HEK293 (cell line): ENCODE data around the gene MSH5.

Source experiments
- GLIS1 ChIP-seq: fragments of 450-650 bp; formaldehyde crosslinking; IDR thresholded peaks from 2 replicates; pipeline ENCODE4 v1.5.1; 2016; ENCODE audit warnings: missing biosample characterization, missing genetic modification characterization
- IKZF3 ChIP-seq: fragments of 450-650 bp; IDR thresholded peaks from 2 replicates; pipeline ENCODE4 v1.5.0; 2018; ENCODE audit warnings: missing biosample characterization, mild to moderate bottlenecking, missing genetic modification characterization, moderate library complexity
- PRDM1 ChIP-seq: fragments of 450-650 bp; formaldehyde crosslinking; IDR thresholded peaks from 2 replicates; pipeline ENCODE4; 2016; ENCODE audit warnings: missing biosample characterization, missing genetic modification characterization
- SP2 ChIP-seq: fragments of 450-650 bp; formaldehyde crosslinking; IDR thresholded peaks from 2 replicates; pipeline ENCODE4 v1.5.1; 2016; ENCODE audit warnings: missing biosample characterization, missing genetic modification characterization
- ZBTB1 ChIP-seq: fragments of 450-650 bp; formaldehyde crosslinking; IDR thresholded peaks from 2 replicates; pipeline ENCODE4 v1.5.1; 2016; ENCODE audit warnings: missing biosample characterization, missing genetic modification characterization
- ZNF2 ChIP-seq: fragments of 450-650 bp; formaldehyde crosslinking; IDR thresholded peaks from 2 replicates; pipeline ENCODE4 v1.5.1; 2016; ENCODE audit warnings: missing biosample characterization, missing genetic modification characterization
- ZNF221 ChIP-seq: fragments of 450-650 bp; formaldehyde crosslinking; IDR thresholded peaks from 2 replicates; pipeline ENCODE4 v1.5.1; 2017; ENCODE audit warnings: missing biosample characterization, missing genetic modification characterization, borderline replicate concordance
- ZNF223 ChIP-seq: fragments of 450-650 bp; formaldehyde crosslinking; IDR thresholded peaks from 2 replicates; pipeline ENCODE4 v1.5.1; 2016; ENCODE audit warnings: missing biosample characterization, missing genetic modification characterization
- ZNF23 ChIP-seq: fragments of 450-650 bp; formaldehyde crosslinking; IDR thresholded peaks from 2 replicates; pipeline ENCODE4 v1.5.1; 2016; ENCODE audit warnings: missing biosample characterization, missing genetic modification characterization, borderline replicate concordance
- ZNF266 ChIP-seq: fragments of 450-650 bp; formaldehyde crosslinking; IDR thresholded peaks from 2 replicates; pipeline ENCODE4 v1.5.1; 2016; ENCODE audit warnings: missing biosample characterization, missing genetic modification characterization, low read depth
- ZNF274 ChIP-seq, 2 experiments: fragments of 200-500 bp in 1 of 2; fragments of 450-650 bp in 1 of 2; sonication (Bioruptor generic) in 1 of 2; formaldehyde crosslinking in 1 of 2; IDR thresholded peaks; 2 replicates each; pipeline versions ENCODE4 v1.5.1 to v1.6.1; 2014 to 2016; ENCODE audit warnings: borderline replicate concordance in 1 of 2, inconsistent platforms in 1 of 2, low read length in 1 of 2, missing biosample characterization in 1 of 2, missing genetic modification characterization in 1 of 2
- ZNF354C ChIP-seq: fragments of 450-650 bp; formaldehyde crosslinking; IDR thresholded peaks from 2 replicates; pipeline ENCODE4 v1.5.1; 2016; ENCODE audit warnings: missing biosample characterization, missing genetic modification characterization, low read depth, borderline replicate concordance
- ZNF366 ChIP-seq: fragments of 450-650 bp; formaldehyde crosslinking; conservative IDR thresholded peaks from 2 replicates; pipeline ENCODE4 v1.5.1; 2016; ENCODE audit warnings: missing biosample characterization, missing genetic modification characterization
- ZNF423 ChIP-seq: fragments of 450-650 bp; formaldehyde crosslinking; IDR thresholded peaks from 2 replicates; pipeline ENCODE4 v1.5.1; 2016; ENCODE audit warnings: missing biosample characterization, missing genetic modification characterization
- ZNF561 ChIP-seq: fragments of 450-650 bp; IDR thresholded peaks from 2 replicates; pipeline ENCODE4 v1.5.1; 2018; ENCODE audit warnings: missing biosample characterization, missing genetic modification characterization, borderline replicate concordance
- ZNF571 ChIP-seq: fragments of 450-650 bp; formaldehyde crosslinking; IDR thresholded peaks from 2 replicates; pipeline ENCODE4 v1.5.0; 2017; ENCODE audit warnings: missing biosample characterization, missing genetic modification characterization
- ZNF600 ChIP-seq: fragments of 450-650 bp; formaldehyde crosslinking; IDR thresholded peaks from 2 replicates; pipeline ENCODE4 v1.5.1; 2016; ENCODE audit warnings: missing biosample characterization, missing genetic modification characterization
- ZNF623 ChIP-seq: fragments of 450-650 bp; formaldehyde crosslinking; IDR thresholded peaks from 2 replicates; pipeline ENCODE4 v1.5.1; 2016; ENCODE audit warnings: missing biosample characterization, missing genetic modification characterization
- ZNF677 ChIP-seq: fragments of 450-650 bp; IDR thresholded peaks from 2 replicates; pipeline ENCODE4 v1.5.0; 2018; ENCODE audit warnings: missing biosample characterization, mild to moderate bottlenecking, missing genetic modification characterization, moderate library complexity
- ZNF76 ChIP-seq: fragments of 450-650 bp; formaldehyde crosslinking; IDR thresholded peaks from 2 replicates; pipeline ENCODE4; 2016; ENCODE audit warnings: low read depth, missing biosample characterization, missing genetic modification characterization, borderline replicate concordance
- ZNF837 ChIP-seq: fragments of 450-650 bp; formaldehyde crosslinking; IDR thresholded peaks from 2 replicates; pipeline ENCODE4 v1.5.1; 2016; ENCODE audit warnings: missing biosample characterization, missing genetic modification characterization
- TF ChIP-seq, protein P1 (sequence below): fragments of 450-650 bp; formaldehyde crosslinking; IDR thresholded peaks from 2 replicates; pipeline ENCODE4 v1.5.1; 2016; ENCODE audit warnings: missing biosample characterization, missing genetic modification characterization
- TF ChIP-seq, protein P2 (sequence below): fragments of 450-650 bp; formaldehyde crosslinking; IDR thresholded peaks from 2 replicates; pipeline ENCODE4 v1.5.1; 2016; ENCODE audit warnings: missing biosample characterization, missing genetic modification characterization, low read depth

MSH5 gene

DNA sequence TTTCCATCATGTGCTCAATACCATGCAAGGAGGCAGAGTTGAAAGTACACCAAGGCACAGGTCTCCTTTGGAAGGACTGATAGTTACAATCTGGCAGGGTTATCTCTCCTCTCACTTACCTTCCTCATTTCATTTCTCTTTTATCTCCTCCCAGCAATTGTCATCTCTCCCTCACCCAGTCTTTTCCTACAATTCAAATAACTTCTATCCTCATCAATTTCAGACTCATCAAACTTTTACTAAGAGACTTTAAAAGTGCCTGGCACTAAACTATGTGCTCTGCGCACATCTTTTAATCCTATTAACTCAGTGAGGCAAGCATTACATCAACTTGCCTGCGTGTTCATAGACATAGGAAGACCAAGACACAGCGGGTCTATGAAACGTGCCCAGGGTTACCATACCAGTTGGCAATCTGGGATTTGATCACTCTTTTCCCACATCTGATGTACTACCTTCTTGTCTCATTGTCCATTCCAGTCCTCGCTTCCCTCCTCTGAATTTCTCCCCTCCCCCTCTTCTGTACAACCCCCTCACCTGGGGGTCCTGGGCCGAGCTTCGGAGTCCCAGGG, 54.6 kb downstream of the MSH5 start (continued):
- TF ChIP-seq ZNF354C (tag by site-specific recombination) = no peak
- TF ChIP-seq ZNF2 (tag by site-specific recombination) = no peak
- TF ChIP-seq ZNF23 = no peak
- TF ChIP-seq ZBTB1 (tag by site-specific recombination) = no peak
- no peak for TF ChIP-seq IKZF3 (tag by site-specific recombination)
- no peak for TF ChIP-seq ZNF266
- TF ChIP-seq GLIS1 (tag by site-specific recombination) = peak; percentile 46; the same call in 1 of the 2 replicates
- TF ChIP-seq ZNF221 (tag by site-specific recombination) = no peak
- TF ChIP-seq ZNF677 (tag by site-specific recombination) = no peak
- peak; percentile 43; the same call in 1 of the 2 replicates for TF ChIP-seq ZNF600 (tag by site-specific recombination)
- no peak for TF ChIP-seq ZNF623 (tag by site-specific recombination)
- peak; percentile 76 for TF ChIP-seq ZNF366 (tag by site-specific recombination)
- peak; percentile 88 for TF ChIP-seq PRDM1 (tag by site-specific recombination)
- TF ChIP-seq, protein P1, sequence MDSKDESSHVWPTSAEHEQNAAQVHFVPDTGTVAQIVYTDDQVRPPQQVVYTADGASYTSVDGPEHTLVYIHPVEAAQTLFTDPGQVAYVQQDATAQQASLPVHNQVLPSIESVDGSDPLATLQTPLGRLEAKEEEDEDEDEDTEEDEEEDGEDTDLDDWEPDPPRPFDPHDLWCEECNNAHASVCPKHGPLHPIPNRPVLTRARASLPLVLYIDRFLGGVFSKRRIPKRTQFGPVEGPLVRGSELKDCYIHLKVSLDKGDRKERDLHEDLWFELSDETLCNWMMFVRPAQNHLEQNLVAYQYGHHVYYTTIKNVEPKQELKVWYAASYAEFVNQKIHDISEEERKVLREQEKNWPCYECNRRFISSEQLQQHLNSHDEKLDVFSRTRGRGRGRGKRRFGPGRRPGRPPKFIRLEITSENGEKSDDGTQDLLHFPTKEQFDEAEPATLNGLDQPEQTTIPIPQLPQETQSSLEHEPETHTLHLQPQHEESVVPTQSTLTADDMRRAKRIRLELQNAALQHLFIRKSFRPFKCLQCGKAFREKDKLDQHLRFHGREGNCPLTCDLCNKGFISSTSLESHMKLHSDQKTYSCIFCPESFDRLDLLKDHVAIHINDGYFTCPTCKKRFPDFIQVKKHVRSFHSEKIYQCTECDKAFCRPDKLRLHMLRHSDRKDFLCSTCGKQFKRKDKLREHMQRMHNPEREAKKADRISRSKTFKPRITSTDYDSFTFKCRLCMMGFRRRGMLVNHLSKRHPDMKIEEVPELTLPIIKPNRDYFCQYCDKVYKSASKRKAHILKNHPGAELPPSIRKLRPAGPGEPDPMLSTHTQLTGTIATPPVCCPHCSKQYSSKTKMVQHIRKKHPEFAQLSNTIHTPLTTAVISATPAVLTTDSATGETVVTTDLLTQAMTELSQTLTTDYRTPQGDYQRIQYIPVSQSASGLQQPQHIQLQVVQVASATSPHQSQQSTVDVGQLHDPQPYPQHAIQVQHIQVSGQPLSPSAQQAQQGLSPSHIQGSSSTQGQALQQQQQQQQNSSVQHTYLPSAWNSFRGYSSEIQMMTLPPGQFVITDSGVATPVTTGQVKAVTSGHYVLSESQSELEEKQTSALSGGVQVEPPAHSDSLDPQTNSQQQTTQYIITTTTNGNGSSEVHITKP (tag by site-specific recombination) = peak; percentile 15; the same call in 1 of the 2 replicates
- no peak for TF ChIP-seq ZNF423 (tag by site-specific recombination)
- TF ChIP-seq ZNF571 (tag by site-specific recombination) = no peak
- no peak for TF ChIP-seq ZNF837 (tag by site-specific recombination)
- peak; percentile 12; the same call in 1 of the 2 replicates for TF ChIP-seq ZNF76
- TF ChIP-seq, protein P2, sequence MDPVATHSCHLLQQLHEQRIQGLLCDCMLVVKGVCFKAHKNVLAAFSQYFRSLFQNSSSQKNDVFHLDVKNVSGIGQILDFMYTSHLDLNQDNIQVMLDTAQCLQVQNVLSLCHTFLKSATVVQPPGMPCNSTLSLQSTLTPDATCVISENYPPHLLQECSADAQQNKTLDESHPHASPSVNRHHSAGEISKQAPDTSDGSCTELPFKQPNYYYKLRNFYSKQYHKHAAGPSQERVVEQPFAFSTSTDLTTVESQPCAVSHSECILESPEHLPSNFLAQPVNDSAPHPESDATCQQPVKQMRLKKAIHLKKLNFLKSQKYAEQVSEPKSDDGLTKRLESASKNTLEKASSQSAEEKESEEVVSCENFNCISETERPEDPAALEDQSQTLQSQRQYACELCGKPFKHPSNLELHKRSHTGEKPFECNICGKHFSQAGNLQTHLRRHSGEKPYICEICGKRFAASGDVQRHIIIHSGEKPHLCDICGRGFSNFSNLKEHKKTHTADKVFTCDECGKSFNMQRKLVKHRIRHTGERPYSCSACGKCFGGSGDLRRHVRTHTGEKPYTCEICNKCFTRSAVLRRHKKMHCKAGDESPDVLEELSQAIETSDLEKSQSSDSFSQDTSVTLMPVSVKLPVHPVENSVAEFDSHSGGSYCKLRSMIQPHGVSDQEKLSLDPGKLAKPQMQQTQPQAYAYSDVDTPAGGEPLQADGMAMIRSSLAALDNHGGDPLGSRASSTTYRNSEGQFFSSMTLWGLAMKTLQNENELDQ (tag by site-specific recombination) = no peak
- TF ChIP-seq SP2 (tag by site-specific recombination) = no peak
- TF ChIP-seq ZNF274 (IDR thresholded peaks at IDR 0.05; ENCODE audit: low read length) = no peak
- no peak for TF ChIP-seq ZNF274 (tag by site-specific recombination; IDR thresholded peaks at IDR 0.05; ENCODE audit: borderline replicate concordance)
- no peak for TF ChIP-seq ZNF223 (tag by site-specific recombination)
- no peak for TF ChIP-seq ZNF561 (tag by site-specific recombination)
